OCI-LY7 (cell line): ENCODE data around the gene STMN3. TPM values are rescaled to one million over a fixed set of nuclear protein-coding genes. Genes with fewer than 3 reads are reported as not detected.

ENCODE experiments used
- BruUV-seq: library from RNA; stranded (reverse); fragments of 400-500 nt; replicated peaks from 2 replicates; lab custom pipeline; 2021; lab: Mats Ljungman, UMichigan
- CTCF ChIA-PET: fragments of 300-600 bp; sonication (Branson Sonifier 250); formaldehyde crosslinking; loops from one replicate; lab custom pipeline; 2022; ENCODE audit warnings: antibody characterized with exemption; ENCODE audit not compliant: unreplicated experiment; lab: Charles Lee
- POLR2A ChIA-PET: fragments of 300-600 bp; sonication (Branson Sonifier 250); formaldehyde crosslinking; loops from one replicate; lab custom pipeline; 2022; ENCODE audit warnings: antibody characterized with exemption; lab: Charles Lee
- DNase-seq: peaks from one replicate; pipeline ENCODE4 v3.0.0-alpha.2; 2015; ENCODE audit warnings: low spot score
- H2AFZ ChIP-seq: fragments of 200-600 bp; sonication (generic), shearing (Covaris generic); 2 replicates; pipeline ENCODE4 v1.6.1; 2014; ENCODE audit warnings: mild to moderate bottlenecking, antibody characterized with exemption, low read length, moderate library complexity
- H3K27ac ChIP-seq: fragments of 200-600 bp; sonication (generic); 2 replicates; pipeline ENCODE4 v1.5.1; 2014; ENCODE audit warnings: mixed run types, low read depth, mild to moderate bottlenecking, moderate library complexity, low read length, inconsistent platforms; ENCODE audit not compliant: poor library complexity, severe bottlenecking
- H3K36me3 ChIP-seq: fragments of 200-600 bp; sonication (generic); 2 replicates; pipeline ENCODE4 v1.6.1; 2014; ENCODE audit warnings: mild to moderate bottlenecking, antibody characterized with exemption, low read length, moderate library complexity, mixed read lengths; ENCODE audit not compliant: insufficient read depth
- H3K4me1 ChIP-seq: fragments of 200-600 bp; sonication (generic); 2 replicates; pipeline ENCODE4 v1.5.1; 2014; ENCODE audit warnings: mild to moderate bottlenecking, low read length; ENCODE audit not compliant: insufficient read depth, poor library complexity, severe bottlenecking
- H3K4me2 ChIP-seq: fragments of 200-600 bp; sonication (generic); 2 replicates; pipeline ENCODE4 v1.6.1; 2014; ENCODE audit warnings: mild to moderate bottlenecking, low read length
- H3K4me3 ChIP-seq: fragments of 200-600 bp; sonication (generic); 2 replicates; pipeline ENCODE4 v1.5.1; 2014; ENCODE audit warnings: mild to moderate bottlenecking, low read depth, low read length; ENCODE audit not compliant: poor library complexity, severe bottlenecking
- H3K79me2 ChIP-seq: fragments of 200-600 bp; sonication (generic); 2 replicates; pipeline ENCODE4 v1.6.1; 2016; ENCODE audit warnings: low read depth, mild to moderate bottlenecking, low read length, moderate library complexity, mixed read lengths; ENCODE audit not compliant: insufficient read depth
- H3K9me2 ChIP-seq: fragments of 200-600 bp; sonication (generic); 2 replicates; pipeline ENCODE4 v1.6.1; 2016; ENCODE audit warnings: mild to moderate bottlenecking, low read length, mixed read lengths; ENCODE audit not compliant: insufficient read depth
- H3K9me3 ChIP-seq: fragments of 200-600 bp; sonication (generic); 2 replicates; pipeline ENCODE4 v1.6.1; 2014; ENCODE audit warnings: mild to moderate bottlenecking, mixed run types, low read length, mixed read lengths
- H4K20me1 ChIP-seq: fragments of 200-600 bp; sonication (generic); 2 replicates; pipeline ENCODE4 v1.6.1; 2014; ENCODE audit warnings: mild to moderate bottlenecking, antibody characterized with exemption, low read length, moderate library complexity, mixed read lengths; ENCODE audit not compliant: insufficient read depth
- EZH2phosphoT487 ChIP-seq: fragments of 200-600 bp; sonication (generic); IDR thresholded peaks from 2 replicates; pipeline ENCODE4 v1.6.1; 2018; ENCODE audit warnings: low read depth, borderline replicate concordance, mild to moderate bottlenecking, mixed run types, antibody characterized with exemption, low read length, moderate library complexity, mixed read lengths
- intact Hi-C: fragments of 100-400 bp; cut with micrococcal nuclease; formaldehyde crosslinking; loops from one replicate; pipeline ENCODE4 v1.10.0; 2022; ENCODE audit not compliant: unreplicated experiment
- total RNA-seq, 2 experiments: library from RNA; depleted of rRNA in 1 of 2; stranded (reverse); fragments of >200 nt in 1 of 2; shearing (Covaris generic) in 1 of 2; gene quantifications; 2 replicates each; pipeline ENCODE4 v1.2.3, GENCODE V29; 2014 to 2022
- TF ChIP-seq, protein P1 (sequence below): fragments of 200-600 bp; sonication (generic); conservative IDR thresholded peaks from 2 replicates; pipeline ENCODE4 v1.5.1; 2014; ENCODE audit warnings: mild to moderate bottlenecking, antibody characterized with exemption, low read length, moderate library complexity, mixed read lengths

Gene STMN3
- total RNA-seq, 2 experiments from 2014 or later, result 6.7 TPM

DNA sequence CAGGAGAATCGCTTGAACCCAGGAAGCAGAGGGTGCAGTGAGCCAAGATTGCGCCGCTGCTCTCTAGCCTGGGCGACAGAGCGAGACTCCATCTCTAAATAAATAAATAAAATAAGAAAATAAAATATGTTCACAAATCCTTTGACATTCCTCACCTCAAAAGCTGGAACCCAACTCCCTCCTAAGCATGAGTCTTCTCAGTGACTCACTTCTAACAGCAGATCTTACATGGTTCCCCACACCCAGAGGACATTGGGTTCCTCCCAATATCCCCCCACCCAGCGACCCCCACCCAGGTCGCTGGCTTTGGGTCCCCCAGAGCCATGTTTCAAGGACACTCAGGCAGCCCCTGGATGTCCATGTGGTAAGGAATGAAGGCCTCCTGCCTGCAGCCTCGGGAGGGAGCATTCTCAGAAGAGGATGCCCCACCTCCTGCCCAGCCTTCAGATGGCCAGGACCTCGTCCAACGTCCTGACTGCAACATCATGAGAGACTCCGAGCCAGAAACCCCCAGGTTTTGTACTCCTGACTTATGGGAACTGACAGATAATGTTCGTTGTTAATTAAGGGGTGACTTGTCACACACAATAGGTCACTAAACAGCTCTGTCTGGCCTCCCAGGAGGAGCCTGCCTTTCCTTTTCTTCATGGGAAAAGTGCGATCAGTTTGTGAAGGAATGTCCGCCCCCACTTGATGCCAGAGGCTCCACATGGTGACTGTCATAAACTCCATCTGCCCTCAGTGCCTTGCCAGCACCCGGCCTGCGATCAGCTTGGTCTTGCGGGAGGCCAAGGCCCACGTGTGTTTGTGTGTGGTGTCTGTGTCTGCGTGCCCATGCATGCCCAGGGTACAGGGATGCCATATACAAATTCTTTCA lies 16.2 kb downstream of the STMN3 start:
- CTCF ChIA-PET, result no interaction called here
- intact Hi-C loops, result no loop called here

DNA sequence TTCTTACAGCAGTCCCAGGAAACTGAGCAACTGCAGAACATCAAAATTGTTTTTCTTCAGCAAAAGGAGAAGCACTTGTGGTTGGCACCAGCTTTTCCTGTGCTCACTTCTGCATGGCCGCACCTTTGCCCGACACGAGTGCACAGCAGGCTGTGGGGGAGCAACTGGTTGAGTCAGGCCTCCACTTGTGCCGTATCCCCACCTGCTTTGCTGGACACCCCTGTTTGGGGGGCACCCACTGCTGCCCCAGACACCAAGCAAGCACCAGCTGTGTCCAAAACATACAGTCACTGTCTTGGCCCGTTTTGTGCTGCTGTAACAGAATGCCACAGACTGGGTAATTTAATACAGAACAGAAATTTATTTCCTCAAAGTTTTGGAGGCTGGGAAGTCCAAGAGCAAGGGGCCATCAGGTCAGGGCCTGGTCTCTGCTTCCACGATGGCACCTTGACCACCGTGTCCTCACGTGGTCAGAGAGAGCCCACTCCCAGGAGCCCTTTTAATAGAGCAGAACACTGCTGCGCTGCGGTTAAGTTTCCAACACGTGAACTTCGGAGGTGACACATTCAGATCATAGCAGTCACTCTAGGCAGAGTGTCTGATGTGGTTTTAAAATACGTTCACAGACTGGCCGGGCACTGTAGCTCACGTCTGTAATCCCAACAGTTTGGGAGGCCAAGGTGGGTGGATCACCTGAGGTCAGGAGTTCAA lies 17.6 kb downstream of the STMN3 start:
- DNase-seq, result peak; percentile 61
- H3K27ac ChIP-seq, result peak overlapping the region; percentile 55
- ChIA-PET POLR2A (no interaction called here), CTCF (no interaction called here)
- BruUV-seq, result no TSS peak
- TF ChIP-seq, protein P1, sequence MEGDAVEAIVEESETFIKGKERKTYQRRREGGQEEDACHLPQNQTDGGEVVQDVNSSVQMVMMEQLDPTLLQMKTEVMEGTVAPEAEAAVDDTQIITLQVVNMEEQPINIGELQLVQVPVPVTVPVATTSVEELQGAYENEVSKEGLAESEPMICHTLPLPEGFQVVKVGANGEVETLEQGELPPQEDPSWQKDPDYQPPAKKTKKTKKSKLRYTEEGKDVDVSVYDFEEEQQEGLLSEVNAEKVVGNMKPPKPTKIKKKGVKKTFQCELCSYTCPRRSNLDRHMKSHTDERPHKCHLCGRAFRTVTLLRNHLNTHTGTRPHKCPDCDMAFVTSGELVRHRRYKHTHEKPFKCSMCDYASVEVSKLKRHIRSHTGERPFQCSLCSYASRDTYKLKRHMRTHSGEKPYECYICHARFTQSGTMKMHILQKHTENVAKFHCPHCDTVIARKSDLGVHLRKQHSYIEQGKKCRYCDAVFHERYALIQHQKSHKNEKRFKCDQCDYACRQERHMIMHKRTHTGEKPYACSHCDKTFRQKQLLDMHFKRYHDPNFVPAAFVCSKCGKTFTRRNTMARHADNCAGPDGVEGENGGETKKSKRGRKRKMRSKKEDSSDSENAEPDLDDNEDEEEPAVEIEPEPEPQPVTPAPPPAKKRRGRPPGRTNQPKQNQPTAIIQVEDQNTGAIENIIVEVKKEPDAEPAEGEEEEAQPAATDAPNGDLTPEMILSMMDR, result no peak
- no peak for TF ChIP-seq EZH2phosphoT487
- peak overlapping the region; percentile 88 for H2AFZ ChIP-seq
- H3K36me3 ChIP-seq, result no peaks in the 10 kb centered on the region
- H3K4me2 ChIP-seq, result peak overlapping the region; percentile 52; the same call in 1 of the 2 replicates
- no peaks in the 10 kb centered on the region for H4K20me1 ChIP-seq
- no peak overlapping the region for H3K4me3 ChIP-seq
- H3K9me3 ChIP-seq, result no peaks in the 10 kb centered on the region
- no peaks in the 10 kb centered on the region for H3K79me2 ChIP-seq
- intact Hi-C loops, result no loop called here
- H3K4me1 ChIP-seq, result peaks cover 32% of the 10 kb centered on the region
- no peaks in the 10 kb centered on the region for H3K9me2 ChIP-seq

More for the DNA sequence above, 16.2 kb downstream of the STMN3 start:
- H3K36me3 ChIP-seq, result no peaks in the 10 kb centered on the region
- H2AFZ ChIP-seq, result no peak overlapping the region
- BruUV-seq, result no TSS peak
- no peaks in the 10 kb centered on the region for H3K9me3 ChIP-seq
- H3K27ac ChIP-seq, result no peak overlapping the region
- peaks cover 34% of the 10 kb centered on the region for H3K4me1 ChIP-seq
- H3K79me2 ChIP-seq, result no peaks in the 10 kb centered on the region
- no peaks in the 10 kb centered on the region for H3K9me2 ChIP-seq
- H4K20me1 ChIP-seq, result no peaks in the 10 kb centered on the region
- no peak for DNase-seq
- POLR2A ChIA-PET, result interaction anchor here (2.4 kb wide), 1 partner anchor 10 kb away, joined by 11 read pairs; the partner anchor contains the start of gene GMEB2
- H3K4me3 ChIP-seq, result no peak overlapping the region
- no peak for TF ChIP-seq EZH2phosphoT487
- TF ChIP-seq, protein P1, result no peak
- H3K4me2 ChIP-seq, result no peak overlapping the region
